Stimulated activated CD4-positive, alpha-beta T cell treated with anti-CD3 and anti-CD28 coated beads, Interleukin-12 subunit alpha, Interleukin-12 subunit beta, amount 100 ng/mL, for 4 hours (primary cell): ENCODE results near the gene PES1.
"Not testable (repeated sequence)": the region's sequence is repeated elsewhere in the genome, so short reads cannot be mapped to it uniquely, and the experiment has no call there.

Experiments
- DNase-seq: peaks from one replicate; pipeline ENCODE4 v3.0.0-alpha.2; 2020

PES1 gene

DNA sequence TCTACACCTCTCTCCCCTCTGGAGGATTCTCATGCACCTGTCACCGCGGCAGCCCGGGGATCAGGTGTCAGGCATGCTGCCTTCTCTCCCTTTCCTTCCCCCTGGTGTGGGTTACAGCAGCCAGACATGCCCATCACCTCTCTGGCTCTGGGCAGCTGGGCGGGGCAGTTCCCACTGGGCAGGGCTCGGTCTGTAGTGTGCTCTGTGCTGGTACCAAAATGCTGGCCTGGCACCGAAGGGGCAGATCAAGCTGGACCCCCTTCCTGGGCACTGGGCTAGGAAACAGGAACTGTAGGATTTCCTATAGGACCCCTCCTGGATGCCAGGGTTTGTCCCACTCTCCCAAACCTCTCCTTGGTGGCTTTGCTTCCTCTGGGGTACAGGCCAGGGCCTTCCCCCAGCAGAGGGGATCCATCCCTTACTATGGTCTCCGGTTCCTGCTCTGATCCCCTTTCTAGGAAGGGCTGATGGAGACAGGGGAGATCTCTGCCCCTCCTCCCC, 18.1 kb downstream of the PES1 start:
- no peak for DNase-seq

DNA sequence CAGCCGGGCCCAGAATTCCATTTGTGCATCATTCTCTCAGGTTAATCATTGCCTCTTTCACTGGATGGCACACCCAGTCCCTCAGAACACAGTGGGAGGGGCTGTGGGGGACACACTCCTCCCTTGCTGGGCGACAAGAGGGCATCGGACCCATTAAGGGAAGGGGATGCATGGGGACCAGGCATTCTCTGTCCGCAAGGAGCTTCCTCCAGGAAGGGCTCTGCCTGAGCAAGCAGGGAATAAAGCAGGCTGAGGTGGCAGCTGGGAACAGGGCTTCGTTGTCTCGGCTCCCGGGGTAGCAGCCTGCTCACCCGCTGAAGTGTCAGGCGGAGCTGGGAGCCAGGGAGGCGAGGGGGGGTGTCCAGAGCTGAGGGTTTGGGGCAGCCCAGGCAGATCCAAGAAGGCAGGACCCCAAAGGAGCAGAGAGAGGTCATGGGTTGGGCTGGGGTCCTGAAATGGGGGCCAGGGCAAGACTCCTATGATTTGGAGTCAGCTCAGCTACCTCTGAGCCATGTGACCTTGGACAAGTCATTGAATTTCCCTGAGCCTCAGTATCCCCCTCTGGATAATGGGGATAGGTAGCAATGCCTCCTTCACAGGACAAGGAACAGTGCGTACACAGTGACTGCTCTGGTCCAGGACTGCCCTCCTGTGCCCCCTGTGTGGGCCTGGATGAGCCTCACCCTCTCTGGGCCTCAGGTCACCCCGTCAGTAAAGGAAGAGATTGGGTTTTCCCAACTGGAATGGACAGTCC, 18.7 kb downstream of the PES1 start:
- DNase-seq = no peak

DNA sequence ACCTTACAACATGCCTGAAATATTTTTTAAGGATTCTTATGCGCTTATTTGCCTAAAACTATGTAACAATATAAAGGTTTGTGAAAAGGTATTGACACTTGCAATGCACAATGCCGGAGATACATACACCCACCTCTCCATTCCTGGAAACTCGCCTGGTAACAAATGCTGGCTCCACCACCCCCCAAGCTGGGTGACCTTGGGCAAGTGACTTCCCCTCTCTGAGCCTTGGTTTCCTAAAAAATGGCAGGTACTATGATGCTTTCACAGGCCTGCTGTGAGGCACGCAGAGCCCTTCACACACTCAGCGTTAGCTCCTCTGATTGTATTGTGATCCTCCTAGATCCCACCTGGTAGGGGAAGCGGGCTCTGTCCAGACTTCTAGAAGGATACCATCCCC, 19.5 kb downstream of the PES1 start:
- no peak for DNase-seq

DNA sequence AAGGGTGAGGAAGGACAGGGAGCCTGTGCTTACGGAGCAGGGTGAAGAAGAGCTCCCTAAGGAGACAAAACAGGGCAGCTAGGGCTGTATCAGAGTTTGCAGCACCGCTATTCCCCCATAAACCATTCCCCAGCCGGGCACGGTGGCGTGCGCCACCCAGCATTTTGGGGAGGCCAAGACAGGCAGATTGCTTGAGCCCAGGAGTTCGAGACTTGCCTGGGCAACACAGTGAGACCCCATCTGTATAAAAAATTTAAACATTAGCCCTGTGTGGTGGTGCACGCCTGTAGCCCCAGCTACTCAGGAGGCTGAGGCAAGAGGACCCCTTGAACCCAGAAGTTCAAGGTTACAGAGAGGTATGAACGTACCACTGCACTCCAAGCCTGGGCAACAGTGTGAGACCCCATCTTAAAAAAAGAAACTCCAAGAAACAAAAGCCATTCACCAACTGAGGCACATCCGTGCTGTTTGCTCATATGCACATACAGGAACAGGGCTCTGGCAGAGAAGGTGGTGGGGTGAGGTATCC, 22.0 kb downstream of the PES1 start:
- no peak for DNase-seq

DNA sequence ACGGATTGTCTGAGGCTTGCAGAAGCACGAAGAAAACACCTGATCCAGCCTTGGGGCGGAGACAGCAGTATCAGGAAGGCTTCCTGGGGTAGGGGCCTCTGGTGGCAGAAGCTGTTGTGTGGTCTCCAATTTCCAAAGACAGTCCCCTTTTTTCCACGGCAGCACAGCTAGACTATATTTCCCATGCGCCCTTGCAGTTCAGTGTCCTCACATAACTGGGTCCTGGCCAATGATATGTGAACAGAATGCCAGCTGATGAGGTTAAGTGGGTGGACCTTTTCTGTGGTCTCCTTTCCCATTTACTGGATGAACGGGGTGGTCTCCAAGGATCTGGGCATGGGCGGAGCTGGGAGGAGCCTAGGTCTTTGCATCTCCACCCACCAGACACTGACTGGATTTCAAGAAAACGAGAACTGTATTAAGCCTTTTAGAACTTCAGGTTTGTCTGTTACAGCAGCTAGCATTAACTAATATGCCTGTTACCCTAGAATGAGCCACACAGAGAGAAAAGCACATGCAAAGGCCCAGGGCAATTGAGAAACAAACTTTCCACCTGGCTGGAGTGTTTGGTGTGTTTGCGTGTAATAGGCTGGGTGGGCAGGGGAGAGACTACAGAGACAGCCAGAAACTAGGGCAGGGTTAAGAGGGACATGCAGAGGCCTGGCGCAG, 23.4 kb downstream of the PES1 start:
- DNase-seq = no peak

DNA sequence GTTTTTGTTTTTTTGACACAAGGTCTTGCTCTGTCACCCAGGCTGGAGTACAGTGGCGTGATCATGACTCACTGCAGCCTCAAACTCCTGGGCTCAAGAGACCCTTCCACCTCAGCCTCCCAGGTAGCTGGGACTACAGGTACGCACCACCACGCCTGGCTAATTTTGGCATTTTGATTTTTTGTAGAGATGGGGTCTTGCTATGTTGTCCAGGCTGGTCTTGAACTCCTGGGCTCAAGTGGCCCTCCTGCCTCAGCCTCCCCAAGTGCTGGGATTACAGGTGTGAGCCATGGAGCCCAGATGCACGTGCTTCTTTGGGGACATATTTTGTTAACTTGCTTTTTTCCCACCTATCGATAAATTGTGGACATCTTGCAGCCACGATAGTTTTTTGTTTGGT, 24.4 kb downstream of the PES1 start:
- not testable (repeated sequence) for DNase-seq

DNA sequence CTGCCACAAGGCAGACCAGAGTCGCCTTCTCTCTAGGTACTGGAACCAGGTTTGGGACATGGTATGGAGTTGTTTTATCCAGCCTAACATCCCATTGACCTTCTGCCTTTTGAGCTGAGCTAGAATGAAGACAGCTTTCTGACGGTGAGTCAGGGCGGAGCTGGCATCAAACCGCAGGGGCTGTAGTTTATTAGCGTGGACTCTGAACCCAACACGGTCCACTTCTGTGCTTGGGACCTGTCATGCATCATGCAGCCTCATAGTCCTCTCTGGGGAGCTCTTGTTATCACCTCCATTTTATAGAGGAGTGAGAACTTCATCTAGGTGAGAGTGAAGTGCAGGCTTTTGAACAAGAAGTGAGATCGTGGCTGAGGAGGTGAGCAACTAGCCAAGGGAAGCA, 25.6 kb downstream of the PES1 start:
- no peak for DNase-seq

DNA sequence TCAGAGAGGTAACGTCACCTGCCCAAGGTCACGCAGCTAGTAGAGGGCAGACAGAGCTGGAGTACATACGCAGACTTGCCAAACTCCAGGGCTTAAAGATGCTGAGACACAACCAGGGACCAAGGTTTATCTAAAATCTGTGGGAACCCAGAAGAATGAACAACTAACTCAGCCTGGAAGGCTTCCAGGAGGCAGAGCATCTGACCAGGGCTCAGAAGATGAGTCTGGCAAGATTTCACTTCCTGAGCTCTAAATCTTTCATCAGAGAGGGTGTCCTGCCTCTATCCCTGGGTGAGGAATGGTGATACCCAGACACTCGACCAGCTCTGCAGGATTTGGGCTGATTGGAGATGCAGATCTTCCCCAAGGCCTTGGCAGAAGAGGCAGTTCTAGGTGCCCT, 26.4 kb downstream of the PES1 start:
- no peak for DNase-seq

DNA sequence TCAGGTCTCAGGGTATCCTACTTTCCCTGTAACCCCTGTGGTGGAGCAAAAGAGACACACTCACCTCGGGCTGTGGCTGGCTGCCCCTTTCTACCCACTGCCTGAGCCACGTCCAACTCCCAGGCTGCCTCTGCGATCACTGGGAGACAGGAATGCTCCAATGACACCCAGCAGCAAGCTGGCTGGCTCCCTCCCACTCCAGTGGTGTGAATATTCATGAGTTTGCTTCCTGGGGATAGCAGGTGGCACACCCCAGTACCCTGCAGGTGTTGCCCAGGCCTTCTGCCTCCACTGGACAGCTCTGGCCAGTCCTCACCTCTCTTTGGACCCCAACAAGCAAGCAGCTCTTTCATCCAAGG, 27.0 kb downstream of the PES1 start:
- no peak for DNase-seq

DNA sequence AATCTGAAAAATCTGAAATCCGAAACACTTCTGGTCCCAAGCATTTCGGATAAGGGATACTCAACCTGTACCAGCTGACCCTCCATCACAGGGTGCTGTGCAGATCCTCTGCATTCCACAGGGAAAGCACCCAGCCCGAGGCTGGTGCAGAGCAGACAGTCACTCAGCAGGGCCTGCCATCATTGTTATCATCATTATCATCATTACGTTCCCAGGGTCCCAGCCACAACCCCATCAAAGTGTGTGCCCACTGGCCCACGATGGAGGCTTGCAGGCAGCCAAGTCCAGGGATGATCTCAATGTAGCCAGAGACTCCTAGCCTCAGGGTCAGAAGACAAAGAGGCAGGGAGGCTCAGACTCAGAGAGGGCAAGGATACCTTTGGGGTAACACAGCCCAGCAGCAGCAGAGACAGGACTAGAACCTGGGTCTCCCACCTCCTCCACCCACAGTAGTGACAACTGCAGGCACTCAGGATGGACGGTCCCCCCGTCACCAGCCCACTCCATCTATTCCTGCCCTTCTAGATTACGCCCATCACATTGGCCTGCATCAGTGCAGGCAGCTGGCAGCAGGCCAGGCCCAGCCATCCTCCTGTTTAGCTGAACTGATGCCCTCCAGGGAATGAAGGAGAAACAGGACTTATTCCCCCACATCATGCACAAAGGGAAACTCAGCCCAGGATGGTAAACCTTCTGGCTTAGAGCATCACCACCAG, 27.5 kb downstream of the PES1 start:
- DNase-seq = no peak

DNA sequence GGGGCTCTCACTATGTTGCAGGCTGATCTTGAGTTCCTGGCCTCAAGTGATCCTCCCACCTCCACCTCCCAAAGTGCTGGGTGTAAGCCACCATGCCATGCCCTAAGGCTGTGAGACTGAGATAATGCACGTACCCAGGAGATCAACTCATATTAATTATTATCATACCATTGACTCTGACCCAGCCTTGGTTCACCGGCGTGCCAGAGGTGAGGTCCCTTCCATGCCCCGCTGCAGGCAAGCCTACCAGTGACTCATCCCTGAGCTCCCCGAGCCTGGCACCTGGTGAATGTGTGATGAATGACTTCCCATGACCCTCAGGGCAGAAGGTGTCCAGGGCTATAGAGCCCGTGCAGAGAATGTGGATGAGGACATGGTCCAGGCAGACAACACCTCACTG, 29.3 kb downstream of the PES1 start:
- DNase-seq = no peak

DNA sequence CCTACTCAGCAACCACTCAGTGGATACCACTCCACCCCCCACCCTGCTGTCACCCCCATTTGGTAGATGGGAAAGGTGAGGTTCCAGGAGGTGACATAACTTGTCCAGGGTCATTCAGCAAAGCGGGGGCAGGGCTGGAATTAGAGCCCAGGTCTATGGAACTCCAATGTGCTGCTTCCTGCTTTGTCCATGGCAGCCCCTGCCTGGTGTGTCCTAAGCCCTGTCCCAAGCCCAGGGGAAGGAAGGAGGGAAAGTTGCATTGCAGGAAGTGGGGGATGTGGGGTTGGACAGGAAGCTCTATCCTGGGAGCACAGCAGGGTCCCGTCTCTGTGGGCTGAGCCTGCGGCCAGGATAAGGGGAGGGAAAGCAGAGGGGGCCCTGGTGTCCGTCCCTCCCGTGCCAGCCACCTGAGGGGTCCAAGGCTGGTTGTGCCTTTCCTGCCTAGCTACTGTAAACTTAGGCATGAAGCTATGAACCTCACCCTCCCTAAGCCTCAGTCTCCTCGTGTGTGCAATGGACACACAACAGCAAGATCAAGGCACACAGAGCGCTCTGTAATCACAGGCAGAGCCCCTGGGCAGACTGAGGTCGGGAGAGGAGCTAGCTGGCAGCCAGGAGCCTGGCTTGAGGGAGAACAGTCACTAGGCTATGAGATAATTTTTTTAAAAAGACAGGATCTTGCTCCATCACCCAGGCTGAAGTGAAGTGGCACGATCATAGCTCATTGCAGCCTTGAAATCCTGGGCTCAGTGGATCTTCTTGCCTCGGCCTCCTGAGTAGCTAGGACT, 30.1 kb downstream of the PES1 start:
- DNase-seq = no peak

DNA sequence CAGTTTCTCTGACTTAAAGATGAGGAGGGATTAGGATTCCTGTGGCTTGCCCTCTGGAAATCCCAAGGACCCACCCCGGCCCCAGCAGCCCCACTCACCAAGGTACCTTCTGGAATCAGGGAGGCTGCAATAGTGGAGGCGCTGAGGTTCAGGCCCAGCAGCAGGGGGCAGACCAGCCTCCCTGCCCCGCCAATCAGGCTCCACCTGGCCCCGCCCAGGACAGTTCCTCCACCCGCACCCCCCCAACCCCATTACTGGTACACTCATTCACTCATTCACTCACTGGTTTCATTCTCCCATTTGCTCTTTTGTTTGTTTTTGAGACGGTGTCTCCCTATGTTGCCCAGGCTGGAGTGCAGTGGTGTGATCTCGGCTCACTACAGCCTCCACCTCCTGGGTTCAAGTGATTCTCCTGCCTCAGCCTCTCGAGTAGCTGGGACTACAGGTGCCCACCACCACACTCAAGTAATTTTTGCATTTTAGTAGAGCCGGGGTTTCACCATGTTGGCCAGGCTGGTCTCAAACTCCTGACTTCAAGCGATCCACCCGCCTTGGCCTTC, 31.0 kb downstream of the PES1 start:
- DNase-seq = not testable (repeated sequence)

DNA sequence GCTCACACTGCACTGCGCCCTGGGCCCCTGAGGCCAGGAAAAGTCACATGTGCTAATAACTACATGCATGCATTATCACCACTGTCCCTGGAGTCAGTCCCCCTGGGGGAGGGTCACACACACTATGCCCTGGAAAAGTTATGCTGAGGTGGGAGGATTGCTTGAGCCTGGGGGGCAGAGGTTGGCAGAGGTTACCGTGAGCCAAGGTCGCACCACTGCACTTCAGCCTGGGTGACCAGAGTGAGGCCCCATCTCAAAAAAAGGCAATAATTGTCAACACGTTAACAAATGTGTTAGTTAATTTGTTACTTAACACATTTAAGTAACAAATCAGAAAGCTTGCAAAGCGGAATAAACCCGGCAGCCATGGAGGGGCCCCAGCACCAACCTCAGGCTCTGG, 31.8 kb downstream of the PES1 start:
- DNase-seq = no peak

DNA sequence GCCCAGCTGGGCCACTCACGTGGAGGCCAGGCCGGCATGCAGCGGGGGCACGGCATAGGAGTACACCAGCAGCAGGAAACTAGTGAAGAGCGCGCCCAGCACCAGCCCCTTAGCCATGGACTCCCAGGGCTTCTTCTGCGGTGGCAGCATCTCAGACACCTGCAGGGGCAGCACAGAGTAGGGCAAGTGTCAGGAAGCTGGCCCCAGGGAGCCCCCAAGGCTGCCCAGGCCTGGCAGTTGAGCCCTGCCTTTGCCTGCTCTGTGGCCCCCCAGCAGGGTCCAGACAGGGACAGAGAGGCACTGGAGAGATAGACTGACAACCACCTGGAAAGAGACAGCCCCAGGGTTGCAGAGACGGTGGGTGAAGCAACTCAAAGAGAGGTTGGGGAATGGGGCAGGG, 34.5 kb downstream of the PES1 start:
- DNase-seq = no peak

DNA sequence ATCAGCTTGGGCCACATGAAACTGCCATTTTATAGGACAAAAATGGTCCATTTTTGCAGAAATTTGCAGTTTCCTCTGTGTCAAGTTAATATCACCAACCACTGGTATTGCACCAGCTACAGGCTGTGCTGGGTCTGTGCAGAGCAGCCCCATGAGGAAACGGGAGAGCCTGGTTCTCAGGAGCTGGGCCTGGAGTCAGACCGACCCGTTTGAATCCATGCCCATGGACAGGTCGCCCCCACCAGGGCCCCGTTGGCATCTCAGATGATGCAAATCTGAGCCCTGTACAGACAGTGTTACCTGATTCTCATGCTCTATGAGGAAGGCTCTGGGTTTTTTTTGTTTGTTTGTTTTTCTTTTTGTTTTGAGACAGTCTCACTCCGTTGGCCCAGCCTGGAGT, 35.3 kb downstream of the PES1 start:
- DNase-seq = no peak

DNA sequence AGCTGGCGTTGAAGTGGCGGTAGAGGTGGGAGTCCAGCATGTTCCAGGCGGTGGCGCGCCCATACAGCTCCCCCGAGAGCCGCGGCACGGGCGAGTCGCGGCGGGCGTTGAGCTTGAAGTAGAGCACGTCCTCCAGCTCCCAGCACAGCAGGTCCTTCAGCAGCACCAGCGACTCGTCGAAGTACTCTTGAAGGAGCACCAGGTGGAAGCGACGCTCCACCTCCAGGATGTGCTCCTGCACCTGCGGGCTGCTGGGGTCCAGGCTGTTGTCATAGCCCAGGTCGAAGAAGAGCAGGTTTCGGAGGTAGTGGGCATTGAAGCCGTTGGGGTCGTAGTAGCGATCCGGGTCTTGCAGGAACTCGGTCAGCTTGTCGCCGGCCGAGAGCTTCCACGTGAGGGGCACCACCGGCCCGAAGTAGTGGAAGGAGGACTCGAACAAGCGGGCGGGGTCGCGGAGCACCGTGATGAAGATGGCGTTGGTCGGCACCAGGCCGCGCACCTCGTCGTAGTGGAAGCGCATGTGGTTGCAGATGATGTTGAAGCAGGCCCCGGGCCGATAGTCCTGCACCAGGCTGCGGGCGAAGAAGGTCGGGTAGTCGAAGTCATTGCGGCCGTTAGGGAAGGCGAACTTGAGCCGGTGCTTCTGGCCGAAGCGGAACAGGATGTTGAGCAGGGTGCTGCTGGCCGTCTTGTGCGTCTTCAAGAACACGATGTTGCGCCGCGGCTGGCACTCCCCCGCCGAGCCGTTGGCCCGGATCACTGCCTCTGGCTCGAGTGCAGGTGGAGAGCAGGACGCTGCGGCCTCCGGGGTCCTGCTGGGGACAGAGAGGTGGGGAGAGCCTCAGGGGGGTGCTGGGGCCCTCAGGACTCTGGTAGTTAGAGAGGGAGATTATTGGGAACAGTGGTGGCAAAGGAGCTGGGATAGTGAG, 36.2 kb downstream of the PES1 start:
- DNase-seq = no peak

DNA sequence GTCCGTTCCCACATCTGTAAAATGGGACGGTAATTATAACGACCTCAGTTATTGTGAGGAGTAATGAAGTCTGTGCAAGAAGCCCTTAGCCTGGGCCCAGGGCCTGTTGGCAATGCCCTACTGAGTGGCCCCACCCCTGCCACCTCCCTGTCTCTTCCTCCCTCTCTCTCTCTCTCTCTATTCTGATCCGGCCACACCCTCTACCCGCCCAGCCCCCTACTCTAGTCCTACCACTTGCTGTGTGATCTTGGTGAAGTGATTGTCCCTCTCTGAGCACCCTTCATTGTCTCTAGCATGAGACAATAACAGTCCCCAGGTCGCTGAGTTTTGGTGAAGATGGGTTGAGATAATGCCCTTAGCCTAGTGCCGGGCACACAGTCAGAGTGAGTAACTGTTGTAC, 37.7 kb downstream of the PES1 start:
- DNase-seq = no peak

DNA sequence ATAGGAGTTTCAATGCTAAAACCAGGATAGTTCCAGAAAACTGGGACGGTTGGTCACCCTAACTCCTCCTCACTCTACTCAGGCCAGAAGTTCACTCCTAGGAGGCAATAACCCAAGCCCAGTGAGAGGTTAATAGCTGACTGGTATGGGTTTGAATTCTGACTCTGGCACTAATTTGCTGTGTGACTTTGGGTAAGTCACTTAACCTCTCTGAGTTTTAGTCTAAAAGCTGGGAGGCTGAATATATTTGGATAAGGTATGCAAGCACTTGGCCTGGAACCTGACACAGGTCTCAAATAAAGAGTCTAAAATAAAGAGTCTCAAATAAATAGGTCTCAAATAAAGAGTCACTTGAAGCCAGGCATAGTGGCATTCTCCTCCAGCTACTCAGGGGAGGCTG, 39.0 kb downstream of the PES1 start:
- no peak for DNase-seq

DNA sequence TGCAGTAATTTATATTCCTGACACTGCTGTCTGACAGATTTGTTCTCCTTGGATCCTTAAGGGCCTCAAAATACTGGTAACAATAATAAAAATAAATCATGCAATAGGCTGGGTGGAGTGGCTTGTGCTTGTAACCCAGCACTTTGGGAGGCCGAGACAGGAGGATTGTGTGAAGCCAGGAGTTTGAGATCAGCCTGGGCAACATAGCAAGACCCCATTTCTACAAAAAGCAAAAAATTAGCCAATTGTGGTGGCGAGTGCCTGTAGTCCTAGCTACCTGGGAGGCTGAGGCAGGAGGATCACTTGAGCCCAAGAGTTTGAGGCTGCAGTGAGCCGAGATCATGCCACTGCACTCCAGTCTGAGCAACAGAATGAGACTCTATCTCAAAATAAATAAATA, 39.9 kb downstream of the PES1 start:
- DNase-seq = not testable (repeated sequence)

DNA sequence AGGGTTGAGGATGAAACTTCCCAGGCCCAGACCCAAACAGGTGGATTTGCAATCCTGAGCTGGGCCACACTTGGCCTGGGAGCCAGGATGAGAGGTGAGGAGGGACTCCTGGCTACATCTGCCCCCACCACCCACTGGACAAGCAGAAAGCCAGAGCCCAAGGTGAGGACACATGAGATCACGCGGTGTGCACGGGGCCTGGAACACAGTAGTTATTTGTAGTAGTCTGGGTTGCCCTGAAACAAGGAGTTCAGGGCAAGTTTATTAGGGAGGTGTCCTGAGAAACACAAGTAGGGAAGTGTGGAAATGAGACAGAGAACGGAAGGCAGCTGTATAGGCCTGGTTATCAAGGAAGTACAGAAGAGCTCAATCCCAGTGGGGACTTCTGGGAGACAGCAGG, 44.5 kb downstream of the PES1 start:
- DNase-seq = no peak

DNA sequence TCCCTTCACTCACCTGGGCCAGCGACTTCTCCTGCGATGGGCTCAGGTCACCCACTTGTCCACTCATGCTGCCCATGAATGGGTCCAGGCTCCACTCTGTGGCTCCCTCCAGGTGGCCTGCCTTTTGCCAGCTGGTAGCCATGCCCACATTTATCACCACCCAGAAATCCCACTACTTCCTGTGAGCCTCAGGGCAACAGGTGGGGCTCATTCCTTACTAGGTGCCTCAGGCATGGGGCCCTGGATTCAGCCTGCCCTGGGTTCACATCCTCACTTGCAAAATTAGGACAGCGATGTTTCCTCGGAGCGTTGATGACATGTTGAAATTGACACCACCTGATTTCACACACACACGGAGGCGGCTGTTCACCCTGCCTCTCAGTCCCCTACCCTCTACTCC, 45.1 kb downstream of the PES1 start, which contains the start of gene SEC14L6:
SEC14L6 (minus strand) TSS at position 126 of the 400 bp plus-strand sequence; CDS start at position 67, 59 bp downstream.
- DNase-seq = no peak
